ENCODE measurements around the gene NOS1AP.

The NOS1AP gene

GRCh38 chr1:162366149-162366548 is 296.7 kb downstream of the NOS1AP start:
- TF ChIP-seq TAF1 (IDR thresholded peaks at IDR 0.05; ENCODE audit: borderline replicate concordance, insufficient read depth, low read length) = no peak
- TF ChIP-seq, protein P1, sequence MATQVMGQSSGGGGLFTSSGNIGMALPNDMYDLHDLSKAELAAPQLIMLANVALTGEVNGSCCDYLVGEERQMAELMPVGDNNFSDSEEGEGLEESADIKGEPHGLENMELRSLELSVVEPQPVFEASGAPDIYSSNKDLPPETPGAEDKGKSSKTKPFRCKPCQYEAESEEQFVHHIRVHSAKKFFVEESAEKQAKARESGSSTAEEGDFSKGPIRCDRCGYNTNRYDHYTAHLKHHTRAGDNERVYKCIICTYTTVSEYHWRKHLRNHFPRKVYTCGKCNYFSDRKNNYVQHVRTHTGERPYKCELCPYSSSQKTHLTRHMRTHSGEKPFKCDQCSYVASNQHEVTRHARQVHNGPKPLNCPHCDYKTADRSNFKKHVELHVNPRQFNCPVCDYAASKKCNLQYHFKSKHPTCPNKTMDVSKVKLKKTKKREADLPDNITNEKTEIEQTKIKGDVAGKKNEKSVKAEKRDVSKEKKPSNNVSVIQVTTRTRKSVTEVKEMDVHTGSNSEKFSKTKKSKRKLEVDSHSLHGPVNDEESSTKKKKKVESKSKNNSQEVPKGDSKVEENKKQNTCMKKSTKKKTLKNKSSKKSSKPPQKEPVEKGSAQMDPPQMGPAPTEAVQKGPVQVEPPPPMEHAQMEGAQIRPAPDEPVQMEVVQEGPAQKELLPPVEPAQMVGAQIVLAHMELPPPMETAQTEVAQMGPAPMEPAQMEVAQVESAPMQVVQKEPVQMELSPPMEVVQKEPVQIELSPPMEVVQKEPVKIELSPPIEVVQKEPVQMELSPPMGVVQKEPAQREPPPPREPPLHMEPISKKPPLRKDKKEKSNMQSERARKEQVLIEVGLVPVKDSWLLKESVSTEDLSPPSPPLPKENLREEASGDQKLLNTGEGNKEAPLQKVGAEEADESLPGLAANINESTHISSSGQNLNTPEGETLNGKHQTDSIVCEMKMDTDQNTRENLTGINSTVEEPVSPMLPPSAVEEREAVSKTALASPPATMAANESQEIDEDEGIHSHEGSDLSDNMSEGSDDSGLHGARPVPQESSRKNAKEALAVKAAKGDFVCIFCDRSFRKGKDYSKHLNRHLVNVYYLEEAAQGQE (IDR thresholded peaks at IDR 0.05; ENCODE audit: insufficient read depth in 1 of 2, low read depth in 2 of 2, low read length in 2 of 2) = no peak
- no peak for TF ChIP-seq SIN3A (IDR thresholded peaks at IDR 0.05; ENCODE audit: borderline replicate concordance, insufficient read depth, low read length)
- TF ChIP-seq FOXP2 (optimal IDR thresholded peaks at IDR 0.05; ENCODE audit: borderline replicate concordance, extremely low read depth, extremely low read length, insufficient read depth) = no peak

DNA sequence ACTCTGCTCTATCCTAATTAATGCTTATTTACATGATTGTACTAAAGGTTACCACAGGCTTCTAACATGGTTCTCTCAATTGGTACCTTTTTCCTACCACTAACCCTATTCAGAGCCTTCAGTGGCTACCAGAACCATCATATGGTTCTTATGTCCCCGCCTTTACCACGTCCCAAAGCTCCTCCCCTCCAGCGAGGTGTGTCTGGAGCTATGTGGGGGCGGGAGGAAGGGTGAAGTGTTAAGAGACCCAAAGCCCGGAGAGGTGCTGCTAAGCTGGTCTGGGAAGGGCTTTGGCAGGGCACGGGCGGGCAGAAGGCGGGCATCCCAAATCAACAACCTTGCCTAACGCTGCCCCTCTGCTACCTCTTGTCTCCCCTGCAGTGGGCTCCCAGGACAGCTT is 297.2 kb downstream of the NOS1AP start:
- no peak for TF ChIP-seq POLR2AphosphoS5 (IDR thresholded peaks at IDR 0.05; ENCODE audit: low read depth, low read length)
- TF ChIP-seq, protein P1 (IDR thresholded peaks at IDR 0.05; ENCODE audit: insufficient read depth in 1 of 2, low read depth in 2 of 2, low read length in 2 of 2) = no peak
- no peak for TF ChIP-seq SIN3A (IDR thresholded peaks at IDR 0.05; ENCODE audit: borderline replicate concordance, insufficient read depth, low read length)
- no peak for TF ChIP-seq TAF1 (IDR thresholded peaks at IDR 0.05; ENCODE audit: borderline replicate concordance, insufficient read depth, low read length)
- no peak for TF ChIP-seq FOXP2 (optimal IDR thresholded peaks at IDR 0.05; ENCODE audit: borderline replicate concordance, extremely low read depth, extremely low read length, insufficient read depth)

DNA sequence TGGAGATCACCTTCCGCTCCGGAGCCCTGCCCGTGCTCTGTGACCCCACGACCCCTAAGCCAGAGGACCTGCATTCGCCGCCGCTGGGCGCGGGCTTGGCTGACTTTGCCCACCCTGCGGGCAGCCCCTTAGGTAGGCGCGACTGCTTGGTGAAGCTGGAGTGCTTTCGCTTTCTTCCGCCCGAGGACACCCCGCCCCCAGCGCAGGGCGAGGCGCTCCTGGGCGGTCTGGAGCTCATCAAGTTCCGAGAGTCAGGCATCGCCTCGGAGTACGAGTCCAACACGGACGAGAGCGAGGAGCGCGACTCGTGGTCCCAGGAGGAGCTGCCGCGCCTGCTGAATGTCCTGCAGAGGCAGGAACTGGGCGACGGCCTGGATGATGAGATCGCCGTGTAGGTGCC is 297.6 kb downstream of the NOS1AP start:
- TF ChIP-seq FOXP2 (optimal IDR thresholded peaks at IDR 0.05; ENCODE audit: borderline replicate concordance, extremely low read depth, extremely low read length, insufficient read depth) (no peak), TAF1 (IDR thresholded peaks at IDR 0.05; ENCODE audit: borderline replicate concordance, insufficient read depth, low read length) (no peak), POLR2AphosphoS5 (IDR thresholded peaks at IDR 0.05; ENCODE audit: low read depth, low read length) (no peak), SIN3A (IDR thresholded peaks at IDR 0.05; ENCODE audit: borderline replicate concordance, insufficient read depth, low read length) (no peak)
- TF ChIP-seq, protein P1 (IDR thresholded peaks at IDR 0.05; ENCODE audit: insufficient read depth in 1 of 2, low read depth in 2 of 2, low read length in 2 of 2) = no peak

GRCh38 chr1:162367772-162368171 is 298.3 kb downstream of the NOS1AP start:
- TF ChIP-seq, protein P1 (IDR thresholded peaks at IDR 0.05; ENCODE audit: insufficient read depth in 1 of 2, low read depth in 2 of 2, low read length in 2 of 2) = no peak
- TF ChIP-seq TAF1 (IDR thresholded peaks at IDR 0.05; ENCODE audit: borderline replicate concordance, insufficient read depth, low read length) = no peak
- TF ChIP-seq SIN3A (IDR thresholded peaks at IDR 0.05; ENCODE audit: borderline replicate concordance, insufficient read depth, low read length) = no peak
- no peak for TF ChIP-seq FOXP2 (optimal IDR thresholded peaks at IDR 0.05; ENCODE audit: borderline replicate concordance, extremely low read depth, extremely low read length, insufficient read depth)
- TF ChIP-seq POLR2AphosphoS5 (IDR thresholded peaks at IDR 0.05; ENCODE audit: low read depth, low read length) = no peak

- TF ChIP-seq POLR2AphosphoS5 (IDR thresholded peaks at IDR 0.05; ENCODE audit: low read depth, low read length) (no peak), TAF1 (IDR thresholded peaks at IDR 0.05; ENCODE audit: borderline replicate concordance, insufficient read depth, low read length) (no peak), SIN3A (IDR thresholded peaks at IDR 0.05; ENCODE audit: borderline replicate concordance, insufficient read depth, low read length) (no peak), FOXP2 (optimal IDR thresholded peaks at IDR 0.05; ENCODE audit: borderline replicate concordance, extremely low read depth, extremely low read length, insufficient read depth) (no peak)
- TF ChIP-seq, protein P1 (IDR thresholded peaks at IDR 0.05; ENCODE audit: insufficient read depth in 1 of 2, low read depth in 2 of 2, low read length in 2 of 2) = no peak
Measured at GRCh38 chr1:162368451-162368850, 299.0 kb downstream of the NOS1AP start.

All from PFSK-1 (cell line).